ENCODE measurements around the gene IGSF22.

IGSF22 gene

GRCh38 chr11:18750944-18751343, 25.0 kb upstream of the IGSF22 start:
- TF ChIP-seq CTCF (IDR thresholded peaks at IDR 0.05; ENCODE audit: insufficient read depth, low read length, missing control alignments): no peak
- no peak for DNase-seq (ENCODE audit: low read depth, low spot score)
- ChIA-PET CTCF (interaction anchor here (1.5 to 3.1 kb wide), 3 partner anchors 12 to 635 kb away, joined by 5 to 17 read pairs (median 7); no protein-coding TSS in a partner anchor), POLR2A (no interaction called here)
- no peak overlapping the region for H3K4me3 ChIP-seq (ENCODE audit: low read depth, low read length)

GRCh38 chr11:18749681-18750319, 23.8 kb upstream of the IGSF22 start:
- no peak overlapping the region for H3K4me3 ChIP-seq (ENCODE audit: low read depth, low read length)
- DNase-seq (ENCODE audit: low read depth, low spot score): no peak
- POLR2A ChIA-PET: interaction anchor here (0.6 kb wide), 1 partner anchor 184 kb away, joined by 4 read pairs; no protein-coding TSS in a partner anchor
- TF ChIP-seq CTCF (IDR thresholded peaks at IDR 0.05; ENCODE audit: insufficient read depth, low read length, missing control alignments): no peak
- CTCF ChIA-PET: interaction anchor here (0.6 to 3.1 kb wide), 7 partner anchors 11 to 634 kb away, joined by 3 to 17 read pairs (median 6); no protein-coding TSS in a partner anchor

- CTCF ChIA-PET: interaction anchor here (0.6 to 3.1 kb wide), 6 partner anchors 16 to 633 kb away, joined by 3 to 17 read pairs (median 6); no protein-coding TSS in a partner anchor
- POLR2A ChIA-PET: no interaction called here
- DNase-seq (ENCODE audit: low read depth, low spot score): no peak
These were observed 22.9 kb upstream of the IGSF22 start for GRCh38 chr11:18748766-18749365.

GRCh38 chr11:18745251-18745650, 19.3 kb upstream of the IGSF22 start:
- POLR2A ChIA-PET: no interaction called here
- DNase-seq (ENCODE audit: low read depth, low spot score): no peak
- CTCF ChIA-PET: interaction anchor here (1.1 to 7.3 kb wide), 3 partner anchors 13 to 205 kb away, joined by 3 to 72 read pairs (median 28); no protein-coding TSS in a partner anchor
- TF ChIP-seq CTCF (IDR thresholded peaks at IDR 0.05; ENCODE audit: insufficient read depth, low read length, missing control alignments): no peak
- H3K4me3 ChIP-seq (ENCODE audit: low read depth, low read length): no peak overlapping the region

More at GRCh38 chr11:18748766-18749365, 22.9 kb upstream of the IGSF22 start:
- no peak overlapping the region for H3K4me3 ChIP-seq (ENCODE audit: low read depth, low read length)
- no peak for TF ChIP-seq CTCF (IDR thresholded peaks at IDR 0.05; ENCODE audit: insufficient read depth, low read length, missing control alignments)

- POLR2A ChIA-PET: no interaction called here
- CTCF ChIA-PET: interaction anchor here (1.1 to 7.3 kb wide), 6 partner anchors 12 to 204 kb away, joined by 3 to 72 read pairs (median 6); no protein-coding TSS in a partner anchor
- no peak for DNase-seq (ENCODE audit: low read depth, low spot score)
These were observed 18.0 kb upstream of the IGSF22 start for GRCh38 chr11:18743900-18744514.

More at GRCh38 chr11:18743900-18744514, 18.0 kb upstream of the IGSF22 start:
- TF ChIP-seq CTCF (IDR thresholded peaks at IDR 0.05; ENCODE audit: insufficient read depth, low read length, missing control alignments): no peak
- no peak overlapping the region for H3K4me3 ChIP-seq (ENCODE audit: low read depth, low read length)
